ENCODE results near the gene MEA1.

The MEA1 gene

GRCh38 chr6:43038727-43039126 lies 25.0 kb upstream of the MEA1 start:
- no peak for DNase-seq (ENCODE audit: low read depth, low spot score)

GRCh38 chr6:43037706-43038105 lies 24.0 kb upstream of the MEA1 start:
- DNase-seq (ENCODE audit: low read depth, low spot score), result no peak

- DNase-seq (ENCODE audit: low read depth, low spot score), result no peak
These were observed 23.5 kb upstream of the MEA1 start for GRCh38 chr6:43037197-43037596.

GRCh38 chr6:43036712-43037111 lies 23.0 kb upstream of the MEA1 start:
- no peak for DNase-seq (ENCODE audit: low read depth, low spot score)

- DNase-seq (ENCODE audit: low read depth, low spot score), result no peak
These were observed 21.9 kb upstream of the MEA1 start for GRCh38 chr6:43035495-43036194.

- no peak for DNase-seq (ENCODE audit: low read depth, low spot score)
These were observed 20.4 kb upstream of the MEA1 start for GRCh38 chr6:43034190-43034525.

GRCh38 chr6:43033496-43034189 lies 19.9 kb upstream of the MEA1 start:
- no peak for DNase-seq (ENCODE audit: low read depth, low spot score)

GRCh38 chr6:43032326-43032725 lies 18.6 kb upstream of the MEA1 start:
- DNase-seq (ENCODE audit: low read depth, low spot score), result no peak

GRCh38 chr6:43029120-43029519 lies 15.4 kb upstream of the MEA1 start:
- DNase-seq (ENCODE audit: low read depth, low spot score), result no peak

GRCh38 chr6:43026365-43026764 lies 12.6 kb upstream of the MEA1 start:
- no peak for DNase-seq (ENCODE audit: low read depth, low spot score)

GRCh38 chr6:43024436-43024835 lies 10.7 kb upstream of the MEA1 start:
- DNase-seq (ENCODE audit: low read depth, low spot score), result no peak

- no peak for DNase-seq (ENCODE audit: low read depth, low spot score)
These were observed 7.7 kb upstream of the MEA1 start, which contains the start of gene RRP36 for GRCh38 chr6:43021270-43022047. Gene RRP36 (plus strand): TSS chr6:43021623. CDS start chr6:43021655, 32 bp downstream.

- no peak for DNase-seq (ENCODE audit: low read depth, low spot score)
These were observed 7.1 kb upstream of the MEA1 start for GRCh38 chr6:43020847-43021246.

- DNase-seq (ENCODE audit: low read depth, low spot score), result no peak
These were observed 6.4 kb upstream of the MEA1 start for GRCh38 chr6:43020052-43020705.

GRCh38 chr6:43019152-43019551 lies 5.4 kb upstream of the MEA1 start:
- DNase-seq (ENCODE audit: low read depth, low spot score), result no peak

- no peak for DNase-seq (ENCODE audit: low read depth, low spot score)
These were observed 3.2 kb upstream of the MEA1 start for GRCh38 chr6:43016943-43017334.

- no peak for DNase-seq (ENCODE audit: low read depth, low spot score)
These were observed 2.6 kb upstream of the MEA1 start for GRCh38 chr6:43016176-43016942.

- no peak for DNase-seq (ENCODE audit: low read depth, low spot score)
These were observed 726 bp upstream of the MEA1 start for GRCh38 chr6:43014434-43014909.

- DNase-seq (ENCODE audit: low read depth, low spot score), result no peak
These were observed 476 bp downstream of the MEA1 start for GRCh38 chr6:43013097-43013842.

GRCh38 chr6:43012364-43012763 lies 1.4 kb downstream of the MEA1 start:
- DNase-seq (ENCODE audit: low read depth, low spot score), result no peak

GRCh38 chr6:43011207-43011606 lies 2.5 kb downstream of the MEA1 start:
- no peak for DNase-seq (ENCODE audit: low read depth, low spot score)

All from iPS DF 19.7 (cell line).